Smooth muscle cell (in vitro differentiated cells): ENCODE data around the gene GRIK5. TPM values are rescaled to one million over a fixed set of nuclear protein-coding genes. Genes with fewer than 3 reads are reported as not detected.

Experiments used
- DNase-seq: peaks from one replicate; lab custom pipeline; 2025; ENCODE audit not compliant: unreplicated experiment; lab: John Stamatoyannopoulos, UW
- H2AFZ ChIP-seq: fragments of 200-600 bp; sonication (generic); 2 replicates; pipeline ENCODE4 v1.6.0; 2016; ENCODE audit warnings: antibody characterized with exemption, low read depth, mild to moderate bottlenecking
- H3F3A ChIP-seq: fragments of 200-600 bp; sonication (generic); 2 replicates; pipeline ENCODE4 v1.6.0; 2017; ENCODE audit warnings: antibody characterized with exemption, low read depth
- H3K27ac ChIP-seq: fragments of 200-600 bp; sonication (generic); 2 replicates; pipeline ENCODE4 v1.5.1; 2016; ENCODE audit warnings: low read depth, mild to moderate bottlenecking
- H3K27me3 ChIP-seq: fragments of 200-600 bp; sonication (generic); 2 replicates; pipeline ENCODE4 v1.6.1; 2016; ENCODE audit warnings: low read depth, mild to moderate bottlenecking
- H3K36me3 ChIP-seq: fragments of 200-600 bp; sonication (generic); 2 replicates; pipeline ENCODE4 v1.5.1; 2016; ENCODE audit warnings: low read depth
- H3K4me1 ChIP-seq: fragments of 200-600 bp; sonication (generic); 2 replicates; pipeline ENCODE4 v1.5.1; 2016; ENCODE audit warnings: low read depth
- H3K4me2 ChIP-seq: fragments of 200-600 bp; sonication (generic); 2 replicates; pipeline ENCODE4 v1.6.0; 2016; ENCODE audit warnings: mild to moderate bottlenecking
- H3K4me3 ChIP-seq: fragments of 200-600 bp; sonication (generic); 2 replicates; pipeline ENCODE4 v1.5.1; 2016; ENCODE audit warnings: mild to moderate bottlenecking
- H3K79me2 ChIP-seq: fragments of 200-600 bp; sonication (generic); 2 replicates; pipeline ENCODE4 v1.6.0; 2016; ENCODE audit warnings: low read depth, mild to moderate bottlenecking
- H3K9ac ChIP-seq: fragments of 200-600 bp; sonication (generic); 2 replicates; pipeline ENCODE4 v1.6.0; 2016; ENCODE audit warnings: low read depth
- H3K9me3 ChIP-seq: fragments of 200-600 bp; sonication (generic); replicated peaks from 2 replicates; pipeline ENCODE4 v1.5.1; 2016; ENCODE audit warnings: low read depth
- H4K20me1 ChIP-seq: fragments of 200-600 bp; sonication (generic); 2 replicates; pipeline ENCODE4 v1.6.0; 2016; ENCODE audit warnings: low read depth
- CTCF ChIP-seq: fragments of 200-600 bp; sonication (generic); IDR thresholded peaks from 2 replicates; pipeline ENCODE4 v1.5.1; 2017; ENCODE audit warnings: borderline replicate concordance, mild to moderate bottlenecking, antibody characterized with exemption; ENCODE audit not compliant: insufficient read depth, poor library complexity, severe bottlenecking
- WGBS: methylation state at CpG from one replicate; pipeline ENCODE4 v1.1.7; 2016; ENCODE audit warnings: low lambda C conversion rate; 5-methylcytosine and 5-hydroxymethylcytosine counted together
- polyA plus RNA-seq: library from polyadenylated mRNA; unstranded; fragments of >200 nt; fragmentation: Nextera tagmentation; extraction: Ambion mirVana; gene quantifications from 2 replicates; pipeline ENCODE4 v1.2.1, GENCODE V29; 2016
- total RNA-seq: library from RNA; depleted of rRNA; stranded (reverse); fragments of >200 nt; gene quantifications from 2 replicates; pipeline ENCODE4 v1.2.3, GENCODE V29; 2014

GRIK5 gene
- total and polyA plus RNA-seq, 2 experiments from 2014 or later = 0.67 to 2.0 TPM

GRCh38 chr19:42076380-42076944, 6.5 kb upstream of the GRIK5 start:
- 1% methylated on average over 12 of the region's 33 CpGs for WGBS
- Histone ChIP-seq H3K27me3 (no peaks in the 10 kb centered on the region), H3K4me3 (peak overlapping the region; percentile 62), H3K27ac (peak overlapping the region; percentile 37), H3K9me3 (no peaks in the 10 kb centered on the region), H3K36me3 (no peaks in the 10 kb centered on the region), H3K4me1 (peaks cover 16% of the 10 kb centered on the region), H3F3A (no peaks in the 10 kb centered on the region), H3K4me2 (peak overlapping the region; percentile 87), H2AFZ (no peak overlapping the region), H4K20me1 (peaks cover 51% of the 10 kb centered on the region), H3K79me2 (peaks cover 26% of the 10 kb centered on the region), H3K9ac (peak overlapping the region; percentile 72)
- DNase-seq = no peak
- no peak for TF ChIP-seq CTCF

DNA sequence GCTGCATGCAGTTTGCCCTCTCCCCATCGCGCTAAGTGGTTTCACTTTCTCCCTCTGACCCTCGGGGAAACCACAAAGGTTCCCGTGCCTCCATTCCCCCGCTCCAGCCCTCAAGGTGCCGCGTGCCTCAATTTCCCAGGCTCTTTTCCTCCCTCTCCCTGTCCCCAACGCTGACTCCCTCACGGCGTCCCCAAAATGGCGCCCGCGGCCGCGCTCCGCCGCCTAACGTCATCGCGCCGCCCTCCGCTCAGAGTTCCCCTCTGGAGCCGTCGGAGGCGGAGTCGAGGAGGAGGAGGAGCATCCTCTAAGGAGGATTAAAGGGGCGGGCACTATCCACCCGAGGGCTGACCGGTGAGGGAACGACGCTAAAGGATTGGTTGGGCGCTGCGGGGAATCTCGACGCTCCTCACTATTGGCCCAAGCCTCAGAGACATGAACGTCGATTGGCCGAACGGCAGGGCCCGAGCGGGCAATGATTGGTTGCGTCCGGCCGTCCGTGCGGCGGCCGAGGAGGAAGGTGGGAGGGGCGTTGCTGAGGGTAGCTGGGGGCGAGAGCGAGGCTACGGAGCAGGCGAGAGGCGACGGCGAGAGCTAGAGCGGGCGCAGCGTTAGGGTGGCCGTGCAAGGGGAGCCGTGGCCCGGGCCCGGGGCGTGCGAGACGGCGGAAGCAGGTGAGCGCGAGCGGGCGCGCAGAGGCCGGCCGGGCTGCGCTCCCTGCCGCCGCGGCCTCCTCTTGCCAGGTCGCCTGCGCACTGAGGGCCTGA, 5.8 kb upstream of the GRIK5 start, which contains the start of gene ZNF574:
Gene ZNF574 (plus strand): TSS at position 551 of the 764 bp plus-strand sequence. CDS start 2,441 bp downstream, outside the sequence.
- under 1% methylated on average over 55 of the region's 80 CpGs for WGBS
- H2AFZ ChIP-seq = peak within 1 kb of the TSS; percentile 96
- H3K36me3 ChIP-seq = no peaks in the 10 kb centered on the region
- no peaks in the 10 kb centered on the region for H3K9me3 ChIP-seq
- peaks cover 26% of the 10 kb centered on the region for H3K79me2 ChIP-seq
- no peaks in the 10 kb centered on the region for H3F3A ChIP-seq
- no peak for TF ChIP-seq CTCF
- H3K4me1 ChIP-seq = peaks cover 16% of the 10 kb centered on the region
- H3K4me2 ChIP-seq = peak within 1 kb of the TSS; percentile 87
- peak; percentile 99 for DNase-seq
- H4K20me1 ChIP-seq = peaks cover 45% of the 10 kb centered on the region
- peak within 1 kb of the TSS; percentile 95 for H3K27ac ChIP-seq
- H3K27me3 ChIP-seq = no peaks in the 10 kb centered on the region
- H3K4me3 ChIP-seq = peak within 1 kb of the TSS; percentile 62
- peak within 1 kb of the TSS; percentile 96 for H3K9ac ChIP-seq

DNA sequence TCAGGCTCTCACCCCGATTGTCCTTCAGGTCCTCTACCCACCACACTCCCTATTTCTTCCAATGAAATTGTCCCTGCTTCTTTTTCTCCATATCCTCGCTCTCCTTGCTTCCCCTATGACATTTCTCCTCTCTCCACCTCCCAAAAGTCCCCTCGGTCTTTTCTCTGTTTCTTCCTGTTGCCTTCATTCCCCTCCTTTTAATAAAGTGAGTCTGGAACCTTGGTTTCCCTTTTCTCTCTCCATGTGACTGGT, 5.3 kb upstream of the GRIK5 start:
- Histone ChIP-seq H3K4me3 (peak overlapping the region; percentile 55), H3K9me3 (no peaks in the 10 kb centered on the region), H4K20me1 (peaks cover 41% of the 10 kb centered on the region), H3K9ac (peak overlapping the region; percentile 96), H3K27me3 (peaks cover 4% of the 10 kb centered on the region), H3F3A (no peaks in the 10 kb centered on the region), H3K4me1 (peaks cover 16% of the 10 kb centered on the region), H3K79me2 (peaks cover 23% of the 10 kb centered on the region), H3K27ac (peak overlapping the region; percentile 95), H3K4me2 (peak overlapping the region; percentile 85), H3K36me3 (no peaks in the 10 kb centered on the region), H2AFZ (peak overlapping the region; percentile 96)
- DNase-seq = no peak
- 43% methylated on average over 3 of the region's 3 CpGs for WGBS
- no peak for TF ChIP-seq CTCF
